ENCODE measurements around the gene ABCD2. TPM values are rescaled to one million over a fixed set of nuclear protein-coding genes. Genes with fewer than 3 reads are reported as not detected.

ABCD2 gene
- total and polyA plus RNA-seq, 11 donors = 0.39 to 8.6 (median 6.5) TPM

- no peak for DNase-seq
- 67 to 100% (median 94%) methylated on average over 2 of the region's 2 CpGs for whole genome bisulfite sequencing, 4 donors
- intact Hi-C loops (cut with DNase I) = loop anchor here in 2 of 10 donors (10.0 kb wide), 2 partner anchors 169 to 491 kb away; partner anchors contain the start of genes KIF21A (in 2 of the 2) and SLC2A13 (in 1 of the 2)
- Histone ChIP-seq H3K9me3 (no peaks in the 10 kb centered on the region), H3K36me3 (no peaks in the 10 kb centered on the region), H3K27ac (peak overlapping the region in 9 of 12 donors; percentile 21 to 66 (median 54)), H3K4me1 (peaks cover 0 to 23% (median 2%) of the 10 kb centered on the region in 12 donors), H3K4me3 (no peak overlapping the region), H3K27me3 (no peaks in the 10 kb centered on the region)
- ATAC-seq = no peak
- TF ChIP-seq POLR2A (IDR thresholded peaks at IDR 0.05) (no peak), CTCF (IDR thresholded peaks at IDR 0.05) (no peak)
These were observed 6.1 kb downstream of the ABCD2 start for GRCh38 chr12:39613525-39613924.

- Histone ChIP-seq H3K27ac (peak overlapping the region in 5 of 12 donors; percentile 9 to 57 (median 19)), H3K4me3 (no peak overlapping the region), H3K27me3 (no peaks in the 10 kb centered on the region), H3K4me1 (peaks cover 0 to 23% (median 2%) of the 10 kb centered on the region in 12 donors), H3K36me3 (no peaks in the 10 kb centered on the region), H3K9me3 (no peaks in the 10 kb centered on the region)
- TF ChIP-seq CTCF (IDR thresholded peaks at IDR 0.05) = no peak
- TF ChIP-seq POLR2A (IDR thresholded peaks at IDR 0.05) = no peak
- intact Hi-C loops (cut with DNase I) = loop anchor here in 2 of 10 donors (10.0 kb wide), 2 partner anchors 167 to 493 kb away; partner anchors contain the start of genes KIF21A (in 2 of the 2) and SLC2A13 (in 1 of the 2)
- no peak for ATAC-seq
- WGBS, 4 donors = 64 to 92% (median 79%) methylated on average over 2 of the region's 2 CpGs
- no peak for DNase-seq
These were observed 7.4 kb downstream of the ABCD2 start for GRCh38 chr12:39612250-39612649.

GRCh38 chr12:39611818-39612217, 7.8 kb downstream of the ABCD2 start:
- intact Hi-C loops (cut with DNase I) = loop anchor here in 2 of 10 donors (10.0 kb wide), 2 partner anchors 167 to 493 kb away; partner anchors contain the start of genes KIF21A (in 2 of the 2) and SLC2A13 (in 1 of the 2)
- Histone ChIP-seq H3K9me3 (no peaks in the 10 kb centered on the region), H3K4me1 (peaks cover 0 to 23% (median 2%) of the 10 kb centered on the region in 12 donors), H3K27ac (peak overlapping the region in 4 of 12 donors; percentile 3 to 19 (median 12)), H3K4me3 (no peak overlapping the region), H3K27me3 (no peaks in the 10 kb centered on the region), H3K36me3 (no peaks in the 10 kb centered on the region)
- ATAC-seq = no peak
- 57 to 74% (median 60%) methylated on average over 2 of the region's 2 CpGs for WGBS, 4 donors
- no peak for DNase-seq
- TF ChIP-seq POLR2A (IDR thresholded peaks at IDR 0.05) (no peak), CTCF (IDR thresholded peaks at IDR 0.05) (no peak)

GRCh38 chr12:39610436-39611025, 9.1 kb downstream of the ABCD2 start:
- TF ChIP-seq CTCF (IDR thresholded peaks at IDR 0.05) (no peak), POLR2A (IDR thresholded peaks at IDR 0.05) (no peak)
- peak in 3 of 4 donors; percentile 63 to 71 (median 70) for ATAC-seq
- WGBS, 4 donors = 78 to 82% (median 81%) methylated on average over 1 of the region's 1 CpG

More at GRCh38 chr12:39610436-39611025, 9.1 kb downstream of the ABCD2 start:
- H3K36me3 ChIP-seq = peaks cover 0 to 3% (median 0%) of the 10 kb centered on the region in 9 donors
- peak overlapping the region in 5 of 12 donors; percentile 9 to 54 (median 35) for H3K27ac ChIP-seq
- peaks cover 0 to 23% (median 2%) of the 10 kb centered on the region in 12 donors for H3K4me1 ChIP-seq
- intact Hi-C loops (cut with DNase I) = loop anchor here in 2 of 10 donors (10.0 kb wide), 2 partner anchors 166 to 494 kb away; partner anchors contain the start of genes KIF21A (in 2 of the 2) and SLC2A13 (in 1 of the 2)
- H3K27me3 ChIP-seq = no peaks in the 10 kb centered on the region
- DNase-seq = no peak
- no peak overlapping the region for H3K4me3 ChIP-seq
- no peaks in the 10 kb centered on the region for H3K9me3 ChIP-seq
